NCI-H2196 treated with DMSO at 0.1 percent for 48 hours (cell line): Measurements from ENCODE around the gene DNAJA3.
"Not testable (repeated sequence)": the region's sequence is repeated elsewhere in the genome, so short reads cannot be mapped to it uniquely, and the experiment has no call there.

Source experiments
- DNase-seq: peaks from one replicate; lab custom pipeline; 2025; ENCODE audit not compliant: unreplicated experiment; lab: John Stamatoyannopoulos, UW

The DNAJA3 gene

GRCh38 chr16:4386951-4387565 is 38.6 kb upstream of the DNAJA3 start:
- no peak for DNase-seq

- DNase-seq, result no peak
Measured at GRCh38 chr16:4387781-4388180, 37.9 kb upstream of the DNAJA3 start.

GRCh38 chr16:4388271-4389021 is 37.2 kb upstream of the DNAJA3 start:
- no peak for DNase-seq

- DNase-seq, result no peak
Measured at GRCh38 chr16:4389051-4389955, 36.4 kb upstream of the DNAJA3 start.

- no peak for DNase-seq
Measured at GRCh38 chr16:4390266-4391260, 35.1 kb upstream of the DNAJA3 start.

- no peak for DNase-seq
Measured at GRCh38 chr16:4391631-4392381, 33.9 kb upstream of the DNAJA3 start.

GRCh38 chr16:4392382-4393239 is 33.1 kb upstream of the DNAJA3 start:
- no peak for DNase-seq

GRCh38 chr16:4393240-4393600 is 32.4 kb upstream of the DNAJA3 start:
- no peak for DNase-seq

GRCh38 chr16:4393850-4394249 is 31.8 kb upstream of the DNAJA3 start:
- not testable (repeated sequence) for DNase-seq

GRCh38 chr16:4395055-4395726 is 30.5 kb upstream of the DNAJA3 start:
- no peak for DNase-seq

- DNase-seq, result no peak
Measured at GRCh38 chr16:4399001-4399730, 26.5 kb upstream of the DNAJA3 start.

GRCh38 chr16:4401094-4401501 is 24.6 kb upstream of the DNAJA3 start:
- no peak for DNase-seq

- DNase-seq, result no peak
Measured at GRCh38 chr16:4401510-4401909, 24.2 kb upstream of the DNAJA3 start.

GRCh38 chr16:4402439-4403132 is 23.1 kb upstream of the DNAJA3 start:
- DNase-seq, result peak; percentile 35

- DNase-seq, result no peak
Measured at GRCh38 chr16:4403133-4403949, 22.3 kb upstream of the DNAJA3 start.

- DNase-seq, result peak; percentile 79
Measured at GRCh38 chr16:4404247-4404966, 21.3 kb upstream of the DNAJA3 start.
